ENCODE results near the gene STAM.
"Not testable (repeated sequence)": the region's sequence is repeated elsewhere in the genome, so short reads cannot be mapped to it uniquely, and the experiment has no call there.

The STAM gene

DNA sequence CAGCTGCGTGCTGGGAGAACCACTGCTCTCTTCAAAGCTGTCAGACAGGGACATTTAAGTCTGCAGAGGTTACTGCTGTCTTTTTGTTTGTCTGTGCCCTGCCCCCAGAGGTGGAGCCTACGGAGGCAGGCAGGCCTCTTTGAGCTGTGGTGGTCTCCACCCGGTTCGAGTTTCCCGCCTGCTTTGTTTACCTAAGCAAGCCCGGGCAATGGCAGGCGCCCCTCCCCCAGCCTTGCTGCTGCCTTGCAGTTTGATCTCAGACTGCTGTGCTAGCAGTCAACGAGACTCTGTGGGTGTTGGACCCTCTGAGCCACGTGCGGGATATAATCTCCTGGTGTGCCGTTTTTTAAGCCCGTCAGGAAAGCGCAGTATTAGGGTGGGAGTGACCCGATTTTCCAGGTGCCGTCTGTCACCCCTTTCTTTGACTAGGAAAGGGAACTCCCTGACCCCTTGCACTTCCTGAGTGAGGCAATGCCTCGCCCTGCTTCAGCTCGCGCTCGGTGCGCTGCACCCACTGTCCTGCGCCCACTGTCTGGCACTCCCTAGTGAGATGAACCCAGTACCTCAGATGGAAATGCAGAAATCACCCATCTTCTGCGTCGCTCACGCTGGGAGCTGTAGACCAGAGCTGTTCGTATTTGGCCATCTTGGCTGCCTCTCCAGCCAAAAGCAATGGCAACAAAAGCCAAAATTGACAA is 78.5 kb downstream of the STAM start:
- DNase-seq (ENCODE audit: extremely low read depth in 1 of 2, low read depth in 1 of 2) = not testable (repeated sequence)

DNA sequence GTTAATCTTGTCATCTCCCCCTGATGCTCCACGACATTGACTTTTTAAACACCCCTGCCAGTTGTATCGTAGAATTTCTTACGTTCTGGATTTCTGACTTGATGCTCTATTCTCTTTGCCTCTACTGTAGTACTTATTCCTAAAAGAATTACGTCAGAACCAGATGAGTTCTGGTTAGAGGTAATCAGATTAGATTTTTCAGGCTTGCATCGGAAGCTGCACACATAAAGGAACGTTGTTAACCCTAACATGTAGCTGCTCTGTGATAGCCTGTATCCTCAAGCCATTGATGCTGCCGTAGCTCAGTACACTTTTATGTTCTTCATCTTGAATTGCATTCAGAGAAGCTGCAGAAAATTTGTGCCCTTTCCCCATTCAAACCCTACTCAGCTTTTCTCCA is 81.8 kb downstream of the STAM start:
- DNase-seq (ENCODE audit: extremely low read depth in 1 of 2, low read depth in 1 of 2) = no peak

DNA sequence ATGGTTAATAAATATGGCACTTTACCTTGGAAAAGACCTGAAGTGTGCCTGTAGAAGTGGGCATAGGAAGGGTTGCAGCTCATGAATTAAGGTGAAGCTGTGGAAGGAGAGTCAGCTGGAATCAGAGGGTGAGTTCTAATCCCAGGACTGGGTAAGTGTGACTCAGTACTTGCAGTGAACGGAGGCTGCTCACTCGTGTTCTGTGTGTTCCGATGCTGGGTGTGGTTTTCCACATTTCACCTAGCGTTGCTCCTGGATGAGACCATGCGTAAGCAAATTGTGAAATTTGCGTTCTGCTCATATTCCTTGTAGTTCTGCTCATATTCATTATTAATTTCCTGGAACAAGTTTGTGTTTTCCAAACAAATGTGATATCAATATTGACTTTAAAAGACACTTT is 85.7 kb downstream of the STAM start:
- DNase-seq (ENCODE audit: extremely low read depth in 1 of 2, low read depth in 1 of 2) = no peak

DNA sequence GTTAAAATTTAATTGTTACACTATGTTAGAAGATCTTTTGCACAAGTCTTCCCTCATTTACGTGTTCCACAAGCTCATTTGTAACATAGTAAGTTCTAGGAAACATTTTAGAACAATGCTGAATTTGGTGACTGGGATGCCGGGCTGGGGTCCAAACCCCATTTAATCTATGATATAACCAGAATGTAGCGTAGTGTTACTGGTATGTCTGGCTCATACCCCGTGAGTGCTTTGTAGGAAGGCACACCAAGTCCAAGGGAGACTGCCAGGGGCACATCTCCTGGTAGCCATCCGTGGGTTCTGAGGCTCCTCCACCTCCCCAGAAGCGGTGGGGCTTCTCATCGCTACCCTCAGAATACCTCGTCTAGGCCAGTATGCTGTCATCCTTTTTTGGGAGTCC is 86.7 kb downstream of the STAM start:
- no peak for DNase-seq (ENCODE audit: extremely low read depth in 1 of 2, low read depth in 1 of 2)

DNA sequence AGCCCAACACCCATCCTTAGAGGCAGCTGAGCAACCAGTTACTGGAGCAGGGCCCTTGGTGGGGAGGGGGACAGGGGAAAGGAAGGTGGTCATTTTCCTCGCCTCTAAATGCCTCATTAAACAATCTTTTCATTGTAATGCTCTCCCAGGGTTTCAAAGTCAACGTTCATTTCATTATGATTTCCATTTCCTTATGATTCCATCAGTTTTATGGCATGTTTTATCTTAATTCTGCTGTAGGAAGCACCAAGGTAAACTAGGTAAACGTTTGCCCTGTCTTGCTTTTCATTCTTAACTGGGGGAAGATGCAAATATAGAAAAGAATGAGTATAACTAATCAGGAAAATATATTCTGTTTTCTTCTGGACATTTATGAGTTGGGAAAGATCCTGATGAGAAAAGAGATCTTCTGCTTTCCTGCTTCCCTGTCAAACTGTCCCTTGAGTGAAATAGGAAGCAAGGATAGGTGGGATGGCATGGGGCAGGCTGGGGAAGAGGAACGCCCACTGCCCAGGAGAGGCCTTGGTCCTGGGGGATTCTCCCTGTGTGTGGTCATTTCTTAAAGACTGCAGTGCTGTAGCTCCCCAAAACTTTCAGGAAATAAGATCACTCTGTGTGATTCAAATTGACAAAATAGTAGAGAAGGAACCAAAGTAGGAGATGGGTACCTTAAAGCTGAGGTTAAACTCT is 87.5 kb downstream of the STAM start:
- DNase-seq (ENCODE audit: extremely low read depth in 1 of 2, low read depth in 1 of 2) = no peak

DNA sequence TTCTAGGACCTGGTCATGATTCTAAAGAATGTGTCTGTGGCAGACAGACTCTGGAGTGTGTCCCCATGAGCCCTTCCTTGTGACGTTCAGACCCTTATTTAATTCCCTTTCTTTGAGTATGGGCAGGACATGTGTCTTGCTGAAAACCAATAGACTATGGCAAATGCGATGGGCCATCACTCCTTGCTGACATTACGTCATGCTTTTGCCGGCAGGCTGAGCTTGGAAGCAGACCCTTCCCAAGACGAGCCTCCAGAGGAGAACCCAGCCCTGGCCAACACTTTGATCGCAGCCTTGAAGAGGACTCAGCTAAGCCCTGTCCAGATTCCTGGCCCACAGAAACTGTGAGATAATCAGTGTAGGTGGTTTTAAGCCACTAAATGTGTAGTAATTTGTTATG is 89.7 kb downstream of the STAM start:
- no peak for DNase-seq (ENCODE audit: extremely low read depth in 1 of 2, low read depth in 1 of 2)

DNA sequence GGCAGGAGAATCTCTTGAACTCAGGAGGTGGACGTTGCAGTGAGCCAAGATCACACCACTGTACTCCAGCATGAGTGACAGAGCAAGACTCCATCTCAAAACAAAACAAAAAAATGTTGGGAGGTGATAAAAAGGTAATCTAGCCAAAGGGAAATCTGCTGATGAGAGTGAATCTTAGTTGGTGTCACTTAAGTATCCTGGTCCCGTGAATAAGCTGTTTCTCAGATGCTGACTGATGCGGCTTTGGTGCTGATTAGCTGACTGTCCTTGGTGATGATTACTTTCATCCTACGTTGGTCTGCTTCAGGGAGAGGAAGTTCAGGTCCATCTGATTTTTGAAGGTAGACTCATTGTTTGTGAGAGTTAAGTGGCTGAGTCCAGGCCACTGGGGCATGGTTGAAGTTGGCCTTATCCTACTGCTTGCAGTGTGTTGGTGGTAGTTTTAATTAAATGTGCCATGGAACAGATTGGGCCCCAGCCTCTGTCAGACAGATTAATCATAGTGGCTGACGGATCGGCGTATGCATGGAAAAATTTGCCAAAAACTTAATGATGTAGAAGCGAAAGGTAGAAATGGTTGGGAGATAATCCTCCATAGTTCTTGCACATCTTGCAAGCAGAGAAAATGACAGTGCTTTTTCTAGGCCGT is 90.6 kb downstream of the STAM start:
- DNase-seq (ENCODE audit: extremely low read depth in 1 of 2, low read depth in 1 of 2) = no peak

DNA sequence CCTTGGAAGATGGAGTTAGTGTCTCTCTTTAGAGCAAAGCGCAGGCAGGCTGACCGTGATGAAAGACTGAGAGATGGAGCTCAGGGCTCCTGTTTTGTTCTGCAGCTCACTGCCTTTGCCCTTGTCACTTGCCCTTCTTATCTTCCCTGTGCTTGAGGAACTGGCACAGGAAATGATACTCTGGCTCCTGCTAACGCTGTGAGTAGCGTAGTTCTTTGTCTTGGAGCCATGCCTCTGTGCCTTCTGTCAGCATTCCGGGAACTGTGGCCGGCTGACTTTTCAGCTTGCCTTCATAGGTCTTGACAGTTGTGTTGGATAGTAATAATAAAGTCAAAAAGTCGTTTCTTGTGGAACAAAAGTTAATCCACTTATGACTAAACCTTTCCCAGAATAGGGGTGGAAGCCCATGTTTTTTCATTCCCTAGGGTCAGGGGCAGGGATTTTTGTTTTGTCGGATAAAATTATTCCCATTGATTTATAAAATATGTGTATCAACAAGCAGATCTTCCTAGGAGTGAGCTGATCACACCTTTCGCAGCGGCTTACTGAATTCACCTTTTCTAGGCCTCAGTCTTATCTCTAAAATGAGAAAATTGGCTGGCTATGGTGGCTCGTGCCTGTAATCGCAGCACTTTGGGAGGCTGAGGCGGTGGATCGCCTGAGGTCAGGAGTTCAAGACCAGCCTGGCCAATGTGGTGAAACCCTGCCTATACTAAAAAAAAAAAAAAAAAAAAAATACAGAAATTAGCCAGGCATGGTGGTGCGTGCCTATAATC is 91.4 kb downstream of the STAM start:
- DNase-seq (ENCODE audit: extremely low read depth in 1 of 2, low read depth in 1 of 2) = no peak

DNA sequence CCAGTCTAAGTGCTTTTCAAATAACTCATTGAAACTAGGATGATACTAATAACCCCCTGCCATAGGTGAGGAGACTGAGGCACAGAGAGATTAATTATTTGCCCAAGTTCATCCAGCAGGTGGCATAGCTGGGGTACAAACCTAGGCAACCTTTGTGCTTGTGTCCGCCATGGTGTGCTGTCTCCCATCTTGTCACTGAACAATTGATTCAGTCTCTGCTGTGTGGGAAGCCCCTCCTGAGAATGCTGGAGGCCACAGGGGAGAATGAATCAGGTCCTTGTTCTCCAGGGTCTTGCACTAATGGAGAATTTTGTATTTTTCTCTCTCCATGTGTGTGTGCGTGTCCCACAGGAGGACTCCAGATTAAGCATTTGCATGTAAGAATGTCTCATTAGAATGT is 92.3 kb downstream of the STAM start:
- DNase-seq (ENCODE audit: extremely low read depth in 1 of 2, low read depth in 1 of 2) = no peak

DNA sequence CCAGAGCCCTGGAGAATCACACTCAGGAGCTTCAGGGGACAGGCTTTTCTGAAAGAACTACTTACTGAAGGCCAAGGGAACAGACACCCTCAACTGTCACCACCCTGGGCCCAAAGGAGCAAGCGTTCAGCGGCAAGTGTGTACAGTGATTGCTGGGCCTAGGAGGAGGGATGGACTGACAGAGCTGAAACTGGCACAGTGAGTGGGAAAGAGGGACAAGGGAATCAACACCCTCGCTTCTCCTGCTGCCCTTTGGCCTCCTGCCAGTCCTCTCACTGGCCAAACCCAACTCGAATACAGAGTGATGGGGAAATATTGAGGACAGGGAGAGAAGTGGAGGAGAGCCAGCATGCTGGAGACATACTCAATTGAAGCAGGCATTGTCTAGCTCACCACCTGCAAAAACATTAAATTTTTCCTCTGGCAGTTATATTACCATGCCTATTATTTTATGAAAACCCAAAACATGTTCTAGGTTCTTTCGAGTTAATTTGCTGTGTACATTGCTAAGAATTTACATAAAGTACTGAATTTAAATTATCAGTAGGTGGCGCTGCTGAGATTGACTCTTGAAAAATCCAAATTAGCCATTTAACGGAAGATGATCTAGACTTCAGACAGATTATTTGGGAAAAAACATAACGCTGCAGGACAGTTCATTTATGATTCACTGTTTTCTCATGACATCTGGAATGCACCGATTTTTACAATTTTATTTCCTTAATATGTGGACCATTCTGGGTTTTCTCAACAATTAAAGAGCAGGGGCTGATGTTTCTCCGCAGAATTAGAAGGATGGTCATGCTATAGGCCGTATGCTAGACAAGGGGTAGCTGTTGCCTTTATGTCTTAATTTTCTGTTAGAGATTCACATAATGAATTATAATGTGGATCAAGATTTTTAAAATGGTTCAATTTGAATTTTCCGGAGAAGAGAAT is 93.3 kb downstream of the STAM start:
- no peak for DNase-seq (ENCODE audit: extremely low read depth in 1 of 2, low read depth in 1 of 2)

DNA sequence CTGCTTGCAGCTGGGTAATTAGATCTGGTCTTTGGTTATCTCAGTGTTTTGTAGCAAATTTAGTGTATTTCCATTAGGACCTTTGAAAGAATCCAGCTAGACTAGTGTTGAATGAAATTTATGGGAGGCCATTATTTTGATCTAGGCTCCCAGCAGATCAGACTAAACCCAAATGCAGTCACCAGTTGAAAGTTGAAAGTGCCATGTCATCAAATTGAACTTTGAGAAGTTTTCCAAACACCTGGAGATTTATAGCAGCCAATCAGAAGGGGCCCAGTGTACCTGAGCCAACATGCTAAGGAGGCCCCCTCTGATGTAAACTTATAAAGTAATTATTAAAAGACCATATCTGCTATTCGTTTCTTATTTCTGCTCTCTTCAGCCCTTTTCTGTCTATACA is 96.7 kb downstream of the STAM start:
- DNase-seq (ENCODE audit: extremely low read depth in 1 of 2, low read depth in 1 of 2) = no peak

DNA sequence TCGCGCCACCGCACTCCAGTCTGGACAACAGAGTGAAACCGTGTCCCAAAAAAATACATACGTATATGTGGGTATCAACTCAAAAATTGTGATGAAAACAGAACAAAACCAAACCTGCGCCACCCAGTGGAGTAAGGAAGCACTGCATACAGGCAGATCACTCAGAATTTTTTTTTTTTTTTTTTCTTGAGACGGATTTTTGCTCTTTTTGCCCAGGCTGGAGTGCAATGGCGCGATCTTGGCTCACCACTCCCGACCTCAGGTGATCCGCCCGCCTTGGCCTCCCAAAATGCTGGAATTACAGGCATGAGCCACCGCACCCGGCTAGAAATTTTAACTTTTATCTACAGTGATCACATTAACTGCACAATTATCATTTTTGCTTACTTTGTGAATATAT is 99.0 kb downstream of the STAM start:
- DNase-seq (ENCODE audit: extremely low read depth in 1 of 2, low read depth in 1 of 2) = peak; percentile 26 to 33

DNA sequence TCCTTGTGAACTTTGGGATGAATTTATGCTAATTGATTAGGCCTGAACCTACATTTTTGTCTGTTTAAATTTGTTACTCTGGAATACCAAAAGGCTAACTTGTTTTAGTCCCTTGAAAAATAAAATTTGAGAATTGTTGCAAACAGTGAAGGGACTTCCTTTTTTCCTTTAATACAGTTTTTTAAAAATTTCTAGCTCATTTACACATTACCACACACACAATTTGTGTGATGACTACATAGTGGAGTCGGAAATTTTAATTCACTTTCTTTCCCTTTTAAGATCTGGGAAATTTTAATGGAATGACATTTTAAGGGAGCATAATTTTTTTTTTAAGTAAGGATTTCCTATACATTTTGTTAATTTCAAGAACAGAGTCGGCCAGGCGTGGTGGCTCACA is 99.5 kb downstream of the STAM start:
- DNase-seq (ENCODE audit: extremely low read depth in 1 of 2, low read depth in 1 of 2) = no peak

DNA sequence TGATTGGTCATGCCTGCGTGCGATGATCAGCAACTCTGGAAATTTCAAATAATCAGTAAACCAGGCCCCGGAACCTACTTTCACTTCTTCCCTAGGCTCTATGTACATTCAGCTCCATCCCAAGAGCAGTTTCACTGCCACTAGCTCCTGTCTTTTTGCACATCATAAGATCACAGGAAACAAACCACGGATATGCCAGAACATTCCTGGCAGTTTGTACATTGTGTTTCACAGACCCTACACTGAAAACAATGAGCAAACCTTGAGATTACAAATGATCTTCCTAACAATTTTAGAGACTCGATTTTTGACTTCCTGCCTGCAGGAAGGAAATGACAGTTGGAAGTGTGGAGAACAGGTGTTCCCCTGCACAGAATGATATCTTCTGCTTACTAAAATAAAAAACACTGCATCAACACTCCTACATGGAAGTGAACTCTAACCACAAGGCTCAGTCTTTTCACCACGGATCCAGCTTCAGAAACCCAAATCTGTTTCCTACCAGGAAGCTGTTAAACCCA is 100.5 kb downstream of the STAM start:
- no peak for DNase-seq (ENCODE audit: extremely low read depth in 1 of 2, low read depth in 1 of 2)

DNA sequence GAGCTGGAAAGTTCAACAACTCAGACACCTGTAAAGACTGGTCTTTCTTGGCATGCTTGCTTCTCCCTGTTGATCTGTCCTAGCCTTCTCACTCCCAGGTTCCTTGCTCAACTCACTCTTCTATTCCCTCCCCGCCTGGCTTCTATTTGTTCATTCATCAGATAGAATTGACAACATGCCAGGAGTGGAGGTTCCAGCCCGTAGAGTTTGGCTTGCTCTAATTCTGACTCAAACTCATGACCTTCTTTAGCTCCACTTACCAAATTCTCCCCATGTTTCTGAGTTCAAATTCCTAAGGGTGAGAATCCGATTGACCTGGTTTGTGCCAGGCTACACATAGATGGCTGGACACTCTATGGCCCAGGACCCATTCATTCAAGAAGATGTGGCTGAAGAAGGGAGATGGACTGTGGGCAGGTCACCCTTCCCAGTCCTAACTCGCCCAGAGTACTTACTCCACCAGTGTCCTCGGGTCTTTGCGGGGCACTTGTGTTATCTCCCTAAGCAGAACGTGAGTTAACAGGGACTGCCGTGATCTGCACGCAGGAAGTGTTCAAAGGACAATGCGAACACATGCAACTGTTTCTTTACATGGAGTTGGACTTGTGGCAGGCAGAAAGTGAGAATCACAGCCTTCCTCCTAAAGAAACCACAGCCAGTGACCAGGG is 104.1 kb downstream of the STAM start:
- no peak for DNase-seq (ENCODE audit: extremely low read depth in 1 of 2, low read depth in 1 of 2)

DNA sequence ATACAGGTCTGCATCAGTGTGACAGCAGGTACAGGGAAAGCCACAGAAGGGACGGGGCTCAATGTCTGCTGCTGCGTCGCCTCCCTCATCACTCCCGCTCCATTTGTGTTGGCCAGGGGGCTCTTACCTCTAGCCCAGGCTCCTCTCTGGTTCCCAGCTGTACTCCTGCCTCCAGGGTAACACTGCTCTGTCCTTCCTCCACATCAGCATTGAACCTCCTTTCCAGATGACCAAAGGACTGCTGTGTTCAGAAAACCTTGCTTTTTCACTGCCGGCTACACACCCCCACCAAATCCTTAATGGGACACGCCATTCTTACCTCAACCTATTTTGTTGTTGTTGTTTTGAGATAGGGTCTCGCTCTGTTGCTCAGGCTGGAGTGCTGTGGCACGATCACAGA is 105.9 kb downstream of the STAM start:
- DNase-seq (ENCODE audit: extremely low read depth in 1 of 2, low read depth in 1 of 2) = no peak

DNA sequence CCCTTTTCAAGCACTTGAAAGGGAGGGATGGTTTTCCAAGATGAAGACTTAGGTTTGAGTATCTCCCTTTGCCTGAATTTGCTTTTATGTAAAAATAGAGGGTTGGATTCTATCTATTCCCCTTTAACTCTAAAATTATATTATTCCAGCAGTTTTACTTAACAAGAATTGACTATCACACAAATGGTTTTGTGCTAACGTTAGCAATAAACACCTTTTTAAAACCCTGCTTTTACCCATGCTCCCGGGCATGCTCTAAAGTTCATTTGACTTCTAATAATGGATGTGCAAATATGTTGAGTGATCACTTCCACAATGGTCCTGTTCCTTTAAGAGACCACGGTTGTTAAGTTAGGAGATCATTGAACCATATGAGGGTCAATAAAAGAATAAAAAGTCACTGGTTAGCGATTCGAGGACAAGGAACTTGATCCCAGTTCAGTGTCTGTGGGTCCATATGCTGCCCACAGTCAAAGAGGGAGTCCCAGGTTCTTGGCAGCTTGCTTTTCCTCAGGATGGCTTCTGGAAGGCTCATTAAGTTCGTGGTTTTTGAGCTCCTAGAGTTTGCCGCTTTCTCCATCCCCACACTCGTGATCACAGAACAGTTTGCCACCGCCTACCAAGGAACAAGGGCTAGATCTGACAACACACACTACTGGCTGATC is 108.0 kb downstream of the STAM start, which contains the start of gene TMEM236:
Gene TMEM236 (plus strand): TSS at position 421 of the 665 bp plus-strand sequence. CDS start 95 bp downstream, at position 516.
- DNase-seq (ENCODE audit: extremely low read depth in 1 of 2, low read depth in 1 of 2) = no peak

DNA sequence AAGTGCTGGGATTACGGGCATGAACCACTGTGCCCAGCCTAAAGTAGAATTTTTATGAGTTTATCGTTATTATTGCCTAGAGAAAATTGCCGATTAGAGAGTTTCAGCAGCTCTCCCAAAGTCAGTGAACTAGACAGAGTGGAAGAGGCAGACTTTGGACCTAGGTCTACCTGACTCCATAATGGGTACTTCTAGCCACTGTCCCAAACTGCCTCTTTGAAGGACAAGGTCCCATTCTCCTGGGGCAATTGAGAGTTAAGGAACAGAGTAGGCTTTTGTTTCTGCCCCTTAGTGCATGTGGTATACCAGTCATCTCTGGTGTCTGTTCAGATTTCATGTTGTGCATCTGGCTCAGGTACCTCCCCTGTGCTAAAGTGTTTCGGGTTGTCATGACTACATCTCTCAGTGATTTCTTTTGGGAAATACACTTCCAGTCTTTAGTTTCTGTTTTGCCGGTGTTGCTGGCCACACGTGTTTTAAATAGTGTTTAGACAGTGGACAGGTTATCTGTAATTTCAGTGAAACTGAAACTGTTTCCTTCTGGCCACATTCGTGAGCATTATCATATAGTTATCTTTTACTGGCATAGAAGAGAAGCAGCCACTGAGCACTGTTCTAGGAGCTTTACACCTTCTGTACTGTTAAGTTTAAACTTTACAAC is 112.7 kb downstream of the STAM start:
- DNase-seq (ENCODE audit: extremely low read depth in 1 of 2, low read depth in 1 of 2) = no peak

Data from stimulated activated CD8-positive, alpha-beta memory T cell treated with anti-CD3 and anti-CD28 coated beads, Interleukin-7, amount 100 ng/mL, for 48 hours (primary cell).